ENCODE results near the gene ZCCHC24.

GRCh38 chr10:79355420-79356017, 89.9 kb downstream of the ZCCHC24 start:
- TF ChIP-seq TBP (IDR thresholded peaks at IDR 0.05; ENCODE audit: low read depth, low read length) (no peak), ZNF274 (IDR thresholded peaks at IDR 0.05; ENCODE audit: borderline replicate concordance, extremely low read depth, low read length) (no peak), GABPA (IDR thresholded peaks at IDR 0.05; ENCODE audit: borderline replicate concordance, insufficient read depth, low read length) (no peak), RAD21 (IDR thresholded peaks at IDR 0.05 in 1 of 2, conservative IDR thresholded peaks at IDR 0.05 in 1 of 2; ENCODE audit: low read depth in 2 of 2, low read length in 2 of 2) (no peak), SP1 (IDR thresholded peaks at IDR 0.05; ENCODE audit: low read depth, low read length) (no peak), GTF2F1 (IDR thresholded peaks at IDR 0.05; ENCODE audit: borderline replicate concordance, low read depth, low read length) (no peak), POLR2A (IDR thresholded peaks at IDR 0.05; ENCODE audit: control extremely low read depth in 1 of 2, low read depth in 2 of 2, low read length in 2 of 2) (no peak)
